CD14-positive monocyte (primary cell): ENCODE measurements around the gene GRM5. TPM values are rescaled to one million over a fixed set of nuclear protein-coding genes. Genes with fewer than 3 reads are reported as not detected.

Experiments
- DNase-seq, 3 donors: peaks; one replicate each; pipeline ENCODE4 v3.0.0-alpha.2; 2011 to 2022
- H2AFZ ChIP-seq: 2 replicates; pipeline ENCODE4 v1.6.0; 2012; ENCODE audit warnings: mild to moderate bottlenecking, low read depth, low read length, inconsistent platforms; ENCODE audit not compliant: insufficient read depth, poor library complexity, severe bottlenecking
- H3K27ac ChIP-seq, 2 donors: 1 replicate in 1 of 2; 2 replicates in 1 of 2; pipeline ENCODE4 v1.5.1; 2012 to 2013; ENCODE audit warnings: low read length in 2 of 2, control low read depth in 1 of 2, inconsistent platforms in 1 of 2, low read depth in 1 of 2, mild to moderate bottlenecking in 1 of 2
- H3K27me3 ChIP-seq, 2 donors: one replicate each; pipeline versions ENCODE4 v1.6.0 to v1.6.1; 2011 to 2013; ENCODE audit warnings: low read length in 2 of 2; ENCODE audit not compliant: control insufficient read depth in 2 of 2, insufficient read depth in 2 of 2
- H3K36me3 ChIP-seq, 2 donors: replicated peaks in 1 of 2; 1 replicate in 1 of 2; 2 replicates in 1 of 2; pipeline versions ENCODE4 v1.5.1 to v1.6.1; 2012 to 2013; ENCODE audit warnings: low read length in 2 of 2, control low read depth in 1 of 2, inconsistent platforms in 1 of 2, mild to moderate bottlenecking in 1 of 2; ENCODE audit not compliant: insufficient read depth in 2 of 2, control insufficient read depth in 1 of 2
- H3K4me1 ChIP-seq, 2 donors: 1 replicate in 1 of 2; 2 replicates in 1 of 2; pipeline versions ENCODE4 v1.5.1 to v1.6.1; 2012 to 2013; ENCODE audit warnings: low read length in 2 of 2, control low read depth in 1 of 2, inconsistent platforms in 1 of 2, mild to moderate bottlenecking in 1 of 2, moderate library complexity in 1 of 2; ENCODE audit not compliant: insufficient read depth in 2 of 2, control insufficient read depth in 1 of 2
- H3K4me2 ChIP-seq: replicated peaks from 2 replicates; pipeline ENCODE3; 2012; ENCODE audit warnings: low read length, moderate library complexity, mild to moderate bottlenecking; ENCODE audit not compliant: poor library complexity, severe bottlenecking; ENCODE audit errors: extremely low read depth
- H3K4me3 ChIP-seq, 3 experiments: fragments of 200-600 bp in 1 of 3; sonication (generic) in 1 of 3; replicated peaks in 1 of 3; 1 replicate in 2 of 3; 2 replicates in 1 of 3; pipeline ENCODE4 v1.5.1; 2011 to 2013; ENCODE audit warnings: low read length in 3 of 3, mild to moderate bottlenecking in 3 of 3, control low read depth in 2 of 3, low read depth in 2 of 3, inconsistent platforms in 1 of 3, moderate library complexity in 1 of 3
- H3K79me2 ChIP-seq: 2 replicates; pipeline ENCODE4 v1.6.0; 2012; ENCODE audit warnings: mild to moderate bottlenecking, control low read depth, inconsistent platforms, low read length, moderate library complexity; ENCODE audit not compliant: insufficient read depth
- H3K9ac ChIP-seq: 2 replicates; pipeline ENCODE4 v1.6.0; 2017; ENCODE audit warnings: low read length, mild to moderate bottlenecking; ENCODE audit not compliant: insufficient read depth, poor library complexity, severe bottlenecking
- H3K9me3 ChIP-seq, 2 donors: replicated peaks in 1 of 2; 1 replicate in 1 of 2; 2 replicates in 1 of 2; pipeline versions ENCODE4 v1.5.1 to v1.6.1; 2012 to 2013; ENCODE audit warnings: low read length in 2 of 2, control low read depth in 1 of 2; ENCODE audit not compliant: control insufficient read depth in 1 of 2, insufficient read depth in 1 of 2
- H4K20me1 ChIP-seq: 2 replicates; pipeline ENCODE4 v1.6.0; 2012; ENCODE audit warnings: mild to moderate bottlenecking, low read length, control low read depth, moderate library complexity; ENCODE audit not compliant: insufficient read depth
- H3K27ac Mint-ChIP-seq, 7 donors: one replicate each; pipeline ENCODE4 v1.8.0; 2020; ENCODE audit warnings: mild to moderate bottlenecking in 7 of 7, mixed read lengths in 7 of 7, moderate library complexity in 6 of 7, inconsistent platforms in 2 of 7
- H3K27me3 Mint-ChIP-seq, 3 donors: one replicate each; pipeline ENCODE4 v1.8.0; 2021 to 2022; ENCODE audit warnings: low read depth in 3 of 3, mild to moderate bottlenecking in 3 of 3, mixed read lengths in 3 of 3, moderate library complexity in 3 of 3, inconsistent platforms in 1 of 3
- H3K36me3 Mint-ChIP-seq, 2 donors: one replicate each; pipeline ENCODE4 v1.8.0; 2020; ENCODE audit warnings: mixed read lengths in 2 of 2, inconsistent platforms in 1 of 2, mild to moderate bottlenecking in 1 of 2
- H3K4me1 Mint-ChIP-seq: one replicate; pipeline ENCODE4 v1.8.0; 2020; ENCODE audit warnings: mild to moderate bottlenecking, mixed read lengths
- H3K4me3 Mint-ChIP-seq, 2 donors: one replicate each; pipeline ENCODE4 v1.8.0; 2020; ENCODE audit warnings: mild to moderate bottlenecking in 2 of 2, mixed read lengths in 2 of 2, moderate library complexity in 1 of 2
- H3K9me3 Mint-ChIP-seq, 7 donors: one replicate each; pipeline ENCODE4 v1.8.0; 2020 to 2022; ENCODE audit warnings: mixed read lengths in 7 of 7, mild to moderate bottlenecking in 6 of 7, moderate library complexity in 6 of 7, inconsistent platforms in 2 of 7
- CTCF ChIP-seq: fragments of 200-600 bp; IDR thresholded peaks from one replicate; pipeline ENCODE4 v1.8.0; 2022; ENCODE audit warnings: antibody characterized with exemption, mild to moderate bottlenecking
- WGBS: methylation state at CpG from one replicate; pipeline ENCODE4 v1.1.5; 2013; ENCODE audit warnings: missing lambda C conversion rate; ENCODE audit not compliant: insufficient coverage; 5-methylcytosine and 5-hydroxymethylcytosine counted together
- intact Hi-C, 2 donors: fragments of 100-400 bp; cut with micrococcal nuclease; formaldehyde crosslinking; loops; one replicate each; pipeline versions ENCODE4 v1.15.0 to v1.15.1; 2023
- polyA plus RNA-seq, 3 donors: library from polyadenylated mRNA; depleted of rRNA in 1 of 3; unstranded in 2 of 3; stranded (reverse) in 1 of 3; fragments of 300-500 nt in 2 of 3; fragments of >200 nt in 1 of 3; fragmentation: Illumina TruSeq in 2 of 3; gene quantifications; 1 replicate in 2 of 3; 2 replicates in 1 of 3; pipeline ENCODE4 v1.2.3, GENCODE V29; 2012 to 2021

The GRM5 gene
- polyA plus RNA-seq, 3 donors = not detected

- H4K20me1 ChIP-seq = no peaks in the 10 kb centered on the region
- no peak overlapping the region for H3K9ac ChIP-seq
- TF ChIP-seq CTCF = no peak
- no peaks in the 10 kb centered on the region for H3K36me3 Mint-ChIP-seq
- H3K4me1 ChIP-seq = no peaks in the 10 kb centered on the region
- H3K27ac Mint-ChIP-seq = no peak overlapping the region
- no peaks in the 10 kb centered on the region for H3K27me3 ChIP-seq
- no peaks in the 10 kb centered on the region for H3K27me3 Mint-ChIP-seq
- no peak overlapping the region for H2AFZ ChIP-seq
- H3K4me1 Mint-ChIP-seq = no peaks in the 10 kb centered on the region
- DNase-seq = no peak
- intact Hi-C loops = no loop called here
- no peak overlapping the region for H3K4me3 ChIP-seq
- H3K9me3 Mint-ChIP-seq = peaks cover 0 to 3% (median 0%) of the 10 kb centered on the region in 7 donors
- no peak overlapping the region for H3K4me3 Mint-ChIP-seq
- no peaks in the 10 kb centered on the region for H3K36me3 ChIP-seq
- no peak overlapping the region for H3K4me2 ChIP-seq
- no peak overlapping the region for H3K27ac ChIP-seq
- no peaks in the 10 kb centered on the region for H3K9me3 ChIP-seq
- WGBS = no CpG with 5 or more reads among the region's 2 CpGs
- H3K79me2 ChIP-seq = no peaks in the 10 kb centered on the region
Observed at GRCh38 chr11:88604260-88604659, 461.5 kb downstream of the GRM5 start.

- Mint-ChIP-seq H3K9me3 (peaks cover 0 to 3% (median 0%) of the 10 kb centered on the region in 7 donors), H3K4me1 (no peaks in the 10 kb centered on the region), H3K27ac (no peak overlapping the region), H3K4me3 (no peak overlapping the region), H3K27me3 (no peaks in the 10 kb centered on the region), H3K36me3 (no peaks in the 10 kb centered on the region)
- intact Hi-C loops = no loop called here
- Histone ChIP-seq H3K4me1 (no peaks in the 10 kb centered on the region), H3K36me3 (no peaks in the 10 kb centered on the region), H3K9ac (no peak overlapping the region), H4K20me1 (no peaks in the 10 kb centered on the region), H3K4me3 (no peak overlapping the region), H3K79me2 (no peaks in the 10 kb centered on the region), H3K9me3 (no peaks in the 10 kb centered on the region), H3K27me3 (no peaks in the 10 kb centered on the region), H2AFZ (no peak overlapping the region), H3K27ac (no peak overlapping the region), H3K4me2 (no peak overlapping the region)
- no peak for TF ChIP-seq CTCF
- DNase-seq = no peak
- WGBS = 100% methylated on average over 1 of the region's 3 CpGs
Observed at GRCh38 chr11:88603091-88603867, 462.5 kb downstream of the GRM5 start.
